Fibroblast of the conjunctiva (primary cell): ENCODE data around the gene CIAPIN1.
"Not testable (repeated sequence)": the region's sequence is repeated elsewhere in the genome, so short reads cannot be mapped to it uniquely, and the experiment has no call there.

Experiments
- DNase-seq: peaks from one replicate; pipeline ENCODE4 v3.0.0-alpha.2; 2010; ENCODE audit warnings: low read depth

CIAPIN1 gene

DNA sequence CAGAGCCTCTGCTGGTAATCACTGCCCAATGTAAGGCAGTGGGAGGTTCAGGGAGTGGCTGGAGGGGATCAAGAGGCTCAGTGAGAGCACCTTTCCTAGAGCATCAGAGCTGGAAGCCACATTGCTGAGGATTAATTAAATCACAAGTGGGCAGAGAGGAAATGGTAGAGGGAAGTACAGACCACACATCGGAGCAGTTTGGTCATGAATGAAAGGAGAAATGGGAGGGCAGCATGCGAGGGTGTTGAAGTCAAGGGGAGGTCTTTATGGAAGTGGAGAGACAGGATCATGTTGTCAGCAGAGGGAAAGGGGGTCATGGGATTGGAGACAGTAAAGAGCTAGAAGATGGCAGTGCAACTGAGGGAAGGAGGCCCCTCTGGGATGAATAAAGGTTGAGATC is 40.3 kb downstream of the CIAPIN1 start:
- no peak for DNase-seq

GRCh38 chr16:57405097-57405496 is 42.1 kb downstream of the CIAPIN1 start:
- DNase-seq = no peak

GRCh38 chr16:57403965-57404817 is 43.0 kb downstream of the CIAPIN1 start, which contains the start of gene CCL17:
CCL17 (plus strand) TSS chr16:57404767; CDS start chr16:57413933, 9,166 bp downstream.
- DNase-seq = no peak

DNA sequence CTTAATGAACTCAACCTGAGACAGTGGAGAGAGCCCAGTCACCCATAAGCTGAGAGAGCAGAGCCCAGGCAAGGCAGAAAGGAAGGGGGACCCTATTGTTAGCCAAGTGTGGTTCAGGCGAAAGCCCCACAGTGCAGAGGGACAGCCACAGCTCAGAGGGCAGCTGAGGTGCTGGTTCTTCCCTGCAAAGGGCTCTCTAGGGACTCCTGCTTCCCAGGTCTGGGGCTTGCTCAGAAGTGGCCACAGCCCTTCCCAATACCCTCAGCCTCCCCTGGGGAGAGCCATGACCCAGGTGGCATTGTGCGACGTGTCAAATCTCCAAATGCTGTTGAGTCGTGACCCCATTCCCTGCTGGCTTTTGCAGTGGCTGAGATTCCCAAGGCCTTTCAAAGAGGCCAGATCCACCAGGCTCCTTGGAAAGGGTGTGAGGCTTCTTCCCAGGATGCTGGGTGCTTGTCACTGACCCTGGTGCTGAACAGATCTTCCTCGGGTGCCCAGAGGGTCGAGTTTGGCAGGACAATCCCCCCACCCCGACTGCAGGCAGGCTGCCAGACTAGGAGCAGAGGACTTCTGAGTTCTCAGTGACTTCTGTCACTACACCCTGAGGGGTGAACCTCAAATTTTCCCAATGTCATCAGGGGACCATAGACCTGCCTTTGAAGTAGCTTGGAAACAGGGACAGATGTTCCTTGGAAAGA is 45.1 kb downstream of the CIAPIN1 start:
- no peak for DNase-seq

GRCh38 chr16:57397493-57397892 is 49.7 kb downstream of the CIAPIN1 start:
- DNase-seq = not testable (repeated sequence)

DNA sequence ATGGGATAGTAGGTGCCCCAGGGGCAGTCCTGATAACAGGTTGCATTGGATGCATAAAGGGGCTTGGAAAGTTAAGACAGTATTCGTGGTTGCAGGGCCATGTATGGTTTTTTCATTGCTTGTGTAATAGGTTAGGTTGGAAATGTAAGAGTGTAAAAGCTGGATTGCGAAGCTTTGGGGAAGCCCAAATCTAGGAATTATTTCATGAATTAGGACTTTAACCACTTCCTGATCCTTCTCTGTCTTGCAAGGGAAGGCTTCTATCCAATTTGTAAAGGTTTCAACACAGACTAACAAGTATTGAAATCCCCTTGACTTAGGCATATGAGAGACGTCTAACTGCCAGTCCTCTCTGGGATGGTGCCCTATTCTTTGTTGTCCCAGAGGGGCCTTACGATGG is 50.4 kb downstream of the CIAPIN1 start:
- DNase-seq = no peak

DNA sequence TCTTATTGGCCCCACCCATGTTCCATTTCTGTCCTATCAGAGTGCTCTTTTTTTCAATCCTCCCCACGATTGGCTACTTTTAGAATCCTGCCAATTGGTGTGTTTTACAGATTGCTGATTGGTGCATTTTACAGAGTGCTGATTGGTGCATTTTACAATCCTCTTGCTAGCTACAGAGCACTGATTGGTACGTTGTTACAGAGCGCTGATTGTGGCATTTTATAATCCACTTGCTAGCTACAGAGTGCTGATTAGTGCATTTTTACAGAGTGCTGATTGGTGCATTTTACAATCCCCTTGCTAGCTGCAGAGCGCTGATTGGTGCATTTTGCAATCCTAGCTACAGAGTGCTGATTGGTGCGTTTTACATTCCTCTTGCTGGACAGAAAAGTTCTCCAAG is 52.2 kb downstream of the CIAPIN1 start:
- DNase-seq = no peak

DNA sequence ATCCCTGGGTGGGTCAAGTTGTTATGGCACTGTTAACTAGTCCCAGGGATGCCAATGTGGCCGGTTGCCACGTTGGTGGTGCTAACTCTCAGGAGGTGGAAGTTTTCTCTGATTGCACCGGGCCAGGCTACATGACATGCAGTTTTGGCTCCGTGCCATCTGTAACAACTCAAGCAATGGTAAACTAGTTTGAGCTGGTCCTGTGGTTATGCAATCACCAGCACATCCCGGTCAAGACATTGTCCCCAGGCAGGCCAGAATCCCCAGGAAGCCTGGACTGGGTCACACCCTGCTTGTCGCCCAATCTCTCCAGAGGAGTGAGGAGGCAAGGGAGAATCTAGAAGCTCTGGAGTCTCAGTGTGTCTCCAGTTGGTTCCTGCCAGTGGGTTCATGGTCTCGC is 52.7 kb downstream of the CIAPIN1 start:
- DNase-seq = no peak

DNA sequence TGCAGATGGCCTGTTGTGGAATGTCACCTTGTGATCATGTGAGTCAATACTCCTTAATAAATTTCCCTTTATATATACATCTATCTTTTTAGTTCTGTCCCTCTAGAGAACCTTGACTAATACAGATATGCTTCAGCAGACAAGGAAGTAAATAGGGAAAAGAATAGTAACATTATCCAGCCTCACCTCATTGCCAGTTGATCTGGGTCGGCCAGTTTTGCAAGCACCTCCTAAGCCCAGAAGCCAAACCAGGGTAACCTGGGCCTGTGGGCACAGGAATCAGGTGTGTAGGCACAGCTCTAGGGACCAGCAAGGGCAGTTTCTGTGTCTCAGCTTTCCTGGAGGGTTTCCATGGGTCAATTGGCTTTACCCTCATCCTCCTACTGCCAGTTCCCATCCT is 54.5 kb downstream of the CIAPIN1 start:
- no peak for DNase-seq

DNA sequence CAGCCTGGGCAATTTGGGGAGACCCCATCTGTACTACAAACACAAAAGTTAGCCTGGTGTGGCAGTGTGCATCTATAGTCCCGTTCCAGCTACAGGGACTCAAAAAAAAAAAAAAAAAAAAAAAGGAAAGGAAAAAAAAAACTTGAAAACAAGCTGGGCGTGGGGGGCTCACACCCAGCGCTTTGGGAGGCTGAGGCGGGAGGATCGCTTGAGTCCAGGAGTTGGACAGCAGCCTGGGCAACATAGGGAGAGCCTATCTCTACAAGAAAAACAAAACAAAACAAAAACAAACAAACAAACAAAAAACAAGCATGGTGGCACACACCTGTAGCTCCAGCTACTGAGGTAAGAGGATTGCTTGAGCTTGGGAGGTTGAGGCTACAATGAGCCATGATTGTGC is 55.5 kb downstream of the CIAPIN1 start:
- DNase-seq = no peak

DNA sequence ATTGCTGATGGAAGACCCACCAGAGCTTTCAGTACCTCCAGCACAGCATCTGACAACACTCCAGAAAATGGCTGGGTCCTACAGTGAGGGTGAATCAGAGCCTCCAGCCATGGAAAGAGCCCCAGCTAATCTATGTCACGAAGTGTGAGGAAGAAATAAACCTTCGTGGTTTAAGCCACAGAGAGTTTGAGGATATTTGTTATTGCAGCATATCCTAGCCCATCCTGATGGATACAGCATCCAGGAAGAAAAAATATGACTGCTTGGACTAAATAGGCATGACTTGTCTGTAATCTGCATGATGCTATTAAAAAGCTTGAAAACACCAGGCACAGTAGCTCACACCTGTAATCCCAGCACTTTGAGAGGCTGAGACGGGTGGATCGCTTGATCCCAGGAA is 55.9 kb downstream of the CIAPIN1 start:
- no peak for DNase-seq

- no peak for DNase-seq
Observed at GRCh38 chr16:57390636-57391295, 56.4 kb downstream of the CIAPIN1 start.

DNA sequence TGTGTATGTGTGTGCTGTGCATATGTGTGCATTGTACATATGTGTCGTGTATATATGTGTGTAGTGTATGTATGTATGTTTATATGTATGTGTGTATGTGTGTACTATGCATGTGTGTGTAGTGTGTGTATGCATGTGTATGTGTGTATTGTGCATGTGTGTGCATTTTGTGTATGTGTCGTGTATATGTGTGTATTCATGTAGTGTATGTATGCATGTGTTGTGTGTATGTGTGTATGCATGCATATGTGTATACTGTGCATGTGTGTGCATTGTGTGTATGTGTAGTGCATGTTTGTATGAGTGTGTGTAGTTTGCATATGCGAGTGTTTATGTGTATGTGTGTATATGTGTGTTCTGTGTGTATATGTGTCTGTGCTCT is 58.1 kb downstream of the CIAPIN1 start:
- no peak for DNase-seq

DNA sequence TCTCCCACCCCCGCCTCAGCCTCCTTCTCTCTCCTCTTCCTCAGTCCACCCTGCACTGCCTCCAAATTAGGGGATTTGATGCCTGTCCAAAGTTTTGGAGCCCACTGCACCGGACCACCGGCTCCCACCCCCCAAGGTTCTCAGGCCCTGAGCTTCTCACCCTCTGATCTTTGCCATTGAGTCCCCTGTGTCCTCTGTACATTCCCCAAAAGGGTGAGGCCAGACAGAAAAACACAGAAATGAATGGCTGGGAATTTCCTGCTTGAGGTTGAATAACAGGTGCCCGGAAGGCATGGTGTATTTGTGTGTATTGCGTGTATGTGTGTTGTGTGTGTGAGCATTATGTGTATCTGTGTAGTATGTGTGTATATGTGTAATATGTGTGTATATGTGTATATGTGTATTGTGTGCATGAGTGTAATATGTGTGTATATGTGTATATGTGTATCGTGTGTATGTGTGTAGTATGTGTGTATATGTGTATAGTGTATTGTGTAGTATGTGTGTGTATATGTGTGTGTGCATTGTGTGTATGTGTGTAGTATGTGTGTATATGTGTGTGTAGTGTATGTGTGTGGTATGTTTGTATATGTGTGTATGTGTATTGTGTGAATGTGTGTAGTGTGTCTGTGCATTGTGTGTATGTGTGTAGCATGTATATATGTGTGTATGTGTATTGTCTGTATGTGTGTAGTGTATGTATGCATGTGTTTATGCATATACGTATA is 58.7 kb downstream of the CIAPIN1 start:
- no peak for DNase-seq

DNA sequence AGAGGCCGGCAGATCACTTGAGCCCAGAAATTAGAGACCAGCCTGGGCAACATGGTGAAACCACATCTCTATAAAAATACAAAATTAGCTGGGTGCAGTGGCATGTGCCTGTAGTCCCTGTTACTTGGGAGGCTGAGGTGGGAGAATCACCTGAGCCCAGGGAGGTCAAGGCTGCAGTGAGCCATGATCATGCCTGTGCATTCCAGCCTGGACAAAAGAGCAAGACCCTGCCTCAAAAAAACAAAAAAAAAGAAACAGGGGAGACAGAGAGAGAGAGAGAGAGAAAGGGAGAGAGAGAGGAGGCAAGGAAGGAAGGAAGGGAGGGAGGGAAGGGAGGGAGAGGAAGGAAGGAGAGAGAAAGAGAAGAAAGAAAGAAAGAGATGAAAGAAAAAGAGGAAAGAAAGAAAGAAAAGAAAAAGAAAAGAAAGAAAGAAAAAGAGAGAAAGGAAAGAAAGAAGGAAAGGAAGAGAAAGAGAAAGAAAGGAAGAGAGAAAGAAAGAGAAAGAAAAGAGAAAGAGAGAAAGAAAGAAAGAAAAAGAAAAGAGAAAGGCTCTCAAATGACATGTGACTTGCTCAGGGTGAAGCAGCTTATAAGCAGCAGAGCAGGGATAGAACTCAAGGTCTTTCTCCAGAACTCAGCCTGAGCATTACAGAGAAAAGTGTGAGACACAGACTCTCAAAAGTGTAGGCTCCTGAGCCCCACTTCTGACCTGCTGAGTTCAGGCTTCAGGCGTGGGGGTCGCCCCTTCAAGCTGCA is 59.4 kb downstream of the CIAPIN1 start:
- DNase-seq = no peak

GRCh38 chr16:57386381-57386951 is 60.7 kb downstream of the CIAPIN1 start:
- peak; percentile 59 for DNase-seq

DNA sequence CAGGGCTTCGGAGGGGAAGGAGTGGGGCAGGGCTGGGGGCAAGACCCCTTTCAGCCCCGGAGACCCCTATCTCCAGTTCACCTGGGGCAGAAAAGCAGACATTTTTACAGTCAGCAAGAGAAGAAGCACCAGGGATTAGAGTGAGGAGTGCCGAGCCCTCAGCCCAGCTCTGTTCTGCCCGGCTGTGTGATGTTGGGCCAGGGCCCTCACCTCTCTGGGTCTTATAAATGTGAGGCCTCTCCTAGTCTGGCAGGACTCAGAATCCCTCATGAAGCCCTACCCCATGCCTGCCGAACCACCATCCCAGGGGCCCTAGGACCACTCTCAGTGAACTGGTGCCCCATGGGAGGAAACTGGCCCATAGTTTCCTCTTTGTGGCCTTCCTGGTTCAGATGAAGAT is 62.1 kb downstream of the CIAPIN1 start:
- no peak for DNase-seq

DNA sequence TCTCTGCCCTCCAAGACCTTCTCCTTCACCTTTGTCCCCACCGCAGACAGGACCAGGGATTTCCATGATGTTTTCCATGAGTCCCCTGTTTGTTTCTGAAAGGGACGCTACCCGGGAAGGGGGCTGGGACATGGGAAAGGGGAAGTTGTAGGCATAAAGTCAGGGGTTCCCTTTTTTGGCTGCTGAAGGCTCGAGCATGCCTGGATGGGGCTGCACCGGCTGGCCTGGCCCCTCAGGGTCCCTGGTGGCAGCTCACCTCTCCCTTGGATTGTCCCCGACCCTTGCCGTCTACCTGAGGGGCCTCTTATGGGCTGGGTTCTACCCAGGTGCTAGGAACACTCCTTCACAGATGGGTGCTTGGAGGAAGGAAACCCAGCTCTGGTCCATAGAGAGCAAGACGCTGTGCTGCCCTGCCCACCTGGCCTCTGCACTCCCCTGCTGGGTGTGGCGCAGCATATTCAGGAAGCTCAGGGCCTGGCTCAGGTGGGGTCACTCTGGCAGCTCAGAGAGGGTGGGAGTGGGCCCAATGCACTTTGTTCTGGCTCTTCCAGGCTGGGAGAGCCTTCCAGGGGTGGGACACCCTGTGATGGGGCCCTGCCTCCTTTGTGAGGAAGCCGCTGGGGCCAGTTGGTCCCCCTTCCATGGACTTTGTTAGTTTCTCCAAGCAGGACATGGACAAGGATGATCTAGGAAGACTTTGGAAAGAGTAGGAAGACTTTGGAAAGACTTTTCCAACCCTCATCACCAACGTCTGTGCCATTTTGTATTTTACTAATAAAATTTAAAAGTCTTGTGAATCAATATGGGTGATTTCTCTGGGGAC is 62.7 kb downstream of the CIAPIN1 start:
- DNase-seq = no peak

GRCh38 chr16:57383276-57384247 is 63.6 kb downstream of the CIAPIN1 start:
- no peak for DNase-seq
